HG03135 (cell line): ENCODE results near the gene TLCD3A.
"Not testable (repeated sequence)": the region's sequence is repeated elsewhere in the genome, so short reads cannot be mapped to it uniquely, and the experiment has no call there.

ENCODE experiments used
- ATAC-seq: cut with Tn5 transposase; IDR thresholded peaks from one replicate; pipeline ENCODE4 v1.9.1; 2021; ENCODE audit warnings: mild to moderate bottlenecking, moderate library complexity; ENCODE audit not compliant: unreplicated experiment

The TLCD3A gene

DNA sequence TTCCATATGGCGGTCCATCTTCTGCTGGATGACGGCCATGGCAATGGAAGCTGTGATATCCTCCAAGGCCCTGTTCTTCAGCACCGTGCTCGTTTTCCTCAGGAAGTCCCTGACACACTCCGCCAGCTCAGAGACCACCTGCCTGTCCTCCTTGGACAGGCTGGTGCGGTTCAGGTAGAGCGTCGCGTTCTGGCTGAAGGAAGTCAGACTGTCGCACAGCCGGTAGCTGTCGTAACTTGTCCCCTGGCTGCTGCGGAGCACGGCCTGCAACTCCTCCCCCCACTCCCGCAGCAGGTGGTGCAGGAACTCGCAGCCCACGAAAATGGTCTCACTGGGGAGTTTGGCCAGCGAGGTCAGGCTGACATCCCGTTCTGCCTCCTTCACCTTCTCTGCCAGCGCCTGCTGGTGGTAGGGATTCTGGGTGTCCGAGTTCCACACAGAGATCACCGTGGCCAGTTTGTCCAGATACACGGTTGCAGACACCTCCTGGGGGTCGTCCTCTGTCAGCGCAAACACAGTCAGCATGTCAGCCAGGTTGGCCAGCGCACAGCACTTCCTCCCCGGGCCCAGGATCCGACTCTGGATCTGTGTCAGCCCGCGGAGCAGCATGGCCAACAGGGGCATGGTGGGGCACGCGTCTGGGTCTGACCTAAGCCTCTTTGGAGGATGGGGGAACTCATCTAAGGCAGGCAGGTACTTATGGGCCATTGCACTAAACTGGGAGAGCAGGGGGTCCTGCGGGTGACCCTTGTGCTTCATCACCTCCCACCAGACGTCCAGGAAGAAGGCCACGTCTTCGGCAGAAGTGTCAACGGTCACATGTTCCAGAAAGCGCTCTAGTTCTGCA, 14.6 kb downstream of the TLCD3A start:
- no peak for ATAC-seq

DNA sequence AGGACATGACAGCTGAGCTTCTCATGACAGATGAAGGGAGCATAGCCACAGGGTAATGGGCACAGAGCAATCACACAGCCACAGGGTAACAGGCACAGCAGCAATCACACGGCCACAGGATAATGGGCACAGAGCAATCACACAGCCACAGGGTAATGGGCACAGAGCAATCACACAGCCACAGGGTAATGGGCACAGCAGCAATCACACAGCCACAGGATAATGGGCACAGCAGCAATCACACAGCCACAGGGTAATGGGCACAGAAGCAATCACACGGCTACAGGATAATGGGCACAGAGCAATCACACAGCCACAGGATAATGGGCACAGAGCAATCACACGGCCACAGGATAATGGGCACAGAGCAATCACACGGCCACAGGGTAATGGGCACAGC, 16.2 kb downstream of the TLCD3A start:
- ATAC-seq, result not testable (repeated sequence)

DNA sequence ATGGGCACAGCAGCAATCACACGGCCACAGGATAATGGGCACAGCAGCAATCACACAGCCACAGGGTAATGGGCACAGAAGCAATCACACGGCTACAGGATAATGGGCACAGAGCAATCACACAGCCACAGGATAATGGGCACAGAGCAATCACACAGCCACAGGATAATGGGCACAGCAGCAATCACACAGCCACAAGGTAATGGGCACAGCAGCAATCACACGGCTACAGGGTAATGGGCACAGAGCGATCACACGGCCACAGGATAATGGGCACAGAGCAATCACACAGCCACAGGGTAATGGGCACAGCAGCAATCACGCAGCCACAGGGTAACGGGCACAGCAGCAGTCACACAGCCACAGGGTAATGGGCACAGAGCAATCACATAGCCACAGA, 17.0 kb downstream of the TLCD3A start:
- ATAC-seq, result not testable (repeated sequence)

DNA sequence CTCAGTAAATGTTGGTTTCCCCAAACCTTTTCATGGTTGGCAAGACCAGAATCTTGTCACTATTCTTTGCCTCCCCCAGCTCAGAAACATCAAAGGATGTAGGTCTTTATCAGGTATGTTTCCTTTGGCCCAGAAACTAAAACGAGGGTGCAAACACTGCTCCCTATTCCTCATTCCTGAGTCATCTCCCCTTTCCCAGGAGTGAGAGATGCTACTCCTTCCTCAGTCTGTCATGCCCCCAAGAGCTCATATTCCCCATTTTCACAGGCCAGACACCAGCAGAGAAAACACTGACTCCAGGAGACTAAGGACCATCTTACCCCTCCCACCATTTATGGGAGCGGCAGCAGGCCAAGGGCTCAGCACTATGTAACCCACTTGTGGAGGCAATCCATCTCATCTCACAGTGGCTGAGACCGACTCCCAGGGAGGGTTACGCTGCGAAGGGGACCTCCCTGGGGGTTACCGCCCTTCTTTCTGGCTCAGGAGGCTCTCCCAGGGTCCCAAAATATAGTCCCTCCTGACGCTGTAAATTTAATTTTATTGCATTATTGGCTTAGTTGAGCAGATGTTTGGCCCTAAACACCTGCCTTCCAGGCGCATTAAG, 18.1 kb downstream of the TLCD3A start:
- ATAC-seq, result no peak

DNA sequence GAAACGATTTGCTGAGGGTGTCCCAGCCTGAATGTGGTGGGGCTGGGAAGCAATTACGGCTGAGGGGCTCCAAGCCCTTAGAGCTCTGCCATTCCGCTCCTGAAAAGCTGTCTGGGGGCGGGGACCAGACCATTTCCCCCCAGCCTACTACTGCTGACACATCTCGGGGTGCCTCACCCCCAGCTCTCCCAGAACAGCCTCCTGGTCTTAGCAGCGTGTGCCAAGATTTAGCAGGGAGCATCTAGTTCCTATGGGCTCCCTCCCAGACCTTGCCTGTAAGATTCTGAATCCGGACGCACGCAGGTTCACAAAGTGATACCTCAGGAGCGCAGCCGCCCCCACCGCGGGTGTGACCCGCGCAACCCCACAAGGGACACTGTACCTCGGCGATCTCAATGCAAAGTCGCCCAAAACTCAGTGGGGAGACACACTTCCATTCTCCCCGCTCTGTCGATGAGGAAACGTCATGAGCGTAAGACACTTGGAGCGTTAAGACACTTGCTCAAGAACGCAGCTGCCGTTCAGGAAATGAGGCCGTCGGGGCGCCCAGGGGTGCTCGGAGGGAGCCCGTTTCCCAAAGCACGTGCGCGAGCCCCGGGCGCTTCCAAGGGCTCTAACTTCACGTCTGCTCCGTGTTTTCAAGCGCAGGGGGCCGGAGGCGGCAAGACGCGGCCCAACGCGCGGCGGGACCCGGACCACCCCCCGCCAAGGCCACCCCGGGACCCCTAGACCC, 19.0 kb downstream of the TLCD3A start:
- peak; percentile 41 for ATAC-seq

DNA sequence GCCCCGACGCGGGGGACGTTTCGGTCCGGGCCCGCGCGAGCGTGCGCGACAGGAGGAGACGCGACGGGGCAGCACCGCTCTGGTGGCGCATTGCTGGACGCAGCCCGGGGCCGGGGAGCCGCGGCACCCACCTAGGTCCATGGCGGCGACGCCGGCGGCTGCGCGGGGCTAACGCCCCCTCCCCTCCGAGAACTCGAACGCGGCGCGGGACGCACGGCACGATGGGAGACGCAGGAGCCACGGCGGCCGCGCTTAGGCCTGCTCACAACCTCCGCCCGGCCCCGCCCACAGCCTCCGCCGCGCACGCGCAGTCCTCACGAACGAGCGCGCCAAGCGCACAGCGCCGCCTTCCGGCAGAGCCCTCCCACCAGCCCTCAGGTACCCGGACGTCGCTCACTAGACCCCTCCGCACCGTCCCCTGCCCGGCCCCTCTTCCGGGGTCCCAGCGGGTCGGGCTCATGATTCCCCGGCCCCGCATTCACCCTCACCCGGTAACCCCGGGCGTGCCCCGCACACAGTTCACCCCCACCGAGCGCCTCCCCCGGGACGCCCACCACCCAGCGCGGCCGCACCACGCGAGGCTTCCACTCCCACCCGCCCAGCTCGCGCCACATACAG, 19.7 kb downstream of the TLCD3A start, which contains the start of gene GEMIN4:
Gene GEMIN4 (minus strand): TSS at position 263 of the 618 bp plus-strand sequence. CDS start 122 bp downstream, at position 141.
- peak; percentile 79 for ATAC-seq

DNA sequence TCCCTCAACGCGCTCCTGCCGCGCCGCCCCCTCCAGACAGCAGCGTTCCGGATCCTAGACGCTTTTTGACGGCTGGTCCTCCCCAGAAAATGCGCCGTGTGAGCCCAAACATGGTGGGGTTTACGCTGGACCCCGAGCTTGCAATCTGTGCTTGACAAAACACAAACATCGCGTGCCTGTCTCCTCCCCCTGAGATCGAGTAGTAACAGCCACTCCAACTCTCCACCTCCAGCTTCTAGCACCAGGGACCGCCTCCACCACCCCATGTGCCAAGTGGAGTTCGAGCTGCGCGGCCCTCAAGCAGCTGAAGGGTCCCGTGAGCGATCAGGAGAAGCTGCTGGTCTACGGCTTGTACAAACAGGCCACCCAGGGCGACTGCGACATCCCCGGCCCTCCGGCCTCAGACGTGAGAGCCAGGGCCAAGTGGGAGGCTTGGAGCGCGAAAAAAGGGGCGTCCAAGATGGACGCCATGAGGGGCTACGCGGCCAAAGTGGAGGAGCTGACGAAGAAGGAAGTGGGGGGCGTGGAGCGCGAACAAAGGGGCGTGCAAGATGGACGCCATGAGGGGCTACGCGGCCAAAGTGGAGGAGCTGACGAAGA, 20.3 kb downstream of the TLCD3A start:
- peak; percentile 4 for ATAC-seq

DNA sequence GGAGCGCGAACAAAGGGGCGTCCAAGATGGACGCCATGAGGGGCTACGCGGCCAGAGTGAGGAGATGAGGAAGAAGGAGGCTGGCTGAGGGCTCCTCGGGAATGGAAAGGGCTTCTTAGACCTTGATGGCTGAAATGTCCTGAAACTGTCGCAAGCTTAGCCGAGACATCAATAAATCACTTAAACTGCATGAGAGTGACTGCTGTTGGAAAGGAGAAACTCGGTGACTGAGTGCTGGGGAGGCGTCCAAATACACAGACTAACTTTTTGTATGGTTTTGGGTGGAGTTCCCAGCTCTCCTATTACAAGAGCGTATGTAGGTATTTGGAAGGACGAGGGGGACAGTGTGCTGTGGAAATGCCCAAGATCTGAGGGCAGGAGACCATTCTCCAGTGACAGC, 21.0 kb downstream of the TLCD3A start:
- ATAC-seq, result no peak

DNA sequence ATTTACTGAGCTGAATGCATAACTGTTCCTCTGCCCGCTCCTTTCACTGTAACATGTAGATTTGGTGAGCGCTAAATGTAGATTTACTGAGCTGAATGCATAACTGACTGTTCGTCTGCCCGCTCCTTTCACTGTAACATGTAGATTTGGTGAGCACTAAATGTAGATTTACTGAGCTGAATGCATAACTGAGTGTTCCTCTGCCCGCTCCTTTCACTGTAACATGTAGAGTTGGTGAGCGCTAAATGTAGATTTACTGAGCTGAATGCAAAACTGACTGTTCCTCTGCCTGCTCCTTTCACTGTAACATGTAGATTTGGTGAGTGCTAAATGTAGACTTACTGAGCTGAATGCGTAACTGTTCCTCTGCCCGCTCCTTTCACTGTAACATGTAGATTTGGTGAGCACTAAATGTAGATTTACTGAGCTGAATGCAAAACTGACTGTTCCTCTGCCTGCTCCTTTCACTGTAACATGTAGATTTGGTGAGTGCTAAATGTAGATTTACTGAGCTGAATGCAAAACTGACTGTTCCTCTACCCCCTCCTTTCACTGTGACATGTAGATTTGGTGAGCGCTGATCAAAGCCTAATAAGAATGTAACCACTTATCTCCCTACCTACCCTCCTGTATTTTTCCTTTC, 23.0 kb downstream of the TLCD3A start:
- not testable (repeated sequence) for ATAC-seq

DNA sequence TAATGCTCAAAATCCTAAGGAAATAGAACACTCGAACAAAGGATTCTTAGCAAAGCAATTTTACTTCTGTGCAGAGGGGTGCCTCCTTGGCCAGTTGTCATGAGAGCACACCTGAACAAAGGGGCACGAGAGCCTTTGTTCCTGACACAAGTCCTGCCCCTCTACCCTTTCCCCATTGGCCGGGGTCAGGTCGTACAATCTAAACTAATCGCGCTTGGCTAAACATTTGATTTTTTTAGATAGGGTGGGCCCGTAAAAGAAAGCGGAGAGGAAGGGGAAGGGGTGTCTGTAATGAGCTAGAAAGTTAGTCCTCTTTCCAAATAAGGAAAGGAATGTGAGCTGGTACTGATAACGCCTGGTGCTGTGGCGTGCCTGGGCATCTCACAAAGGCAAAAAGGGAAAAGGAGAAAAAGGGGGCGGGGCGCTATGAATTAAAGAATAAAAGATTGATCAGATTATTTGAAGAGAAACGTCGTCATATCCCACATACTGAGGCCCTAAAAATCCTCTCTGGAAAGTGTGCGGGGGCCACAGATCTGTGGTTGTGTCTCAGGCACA, 23.7 kb downstream of the TLCD3A start:
- ATAC-seq, result not testable (repeated sequence)

DNA sequence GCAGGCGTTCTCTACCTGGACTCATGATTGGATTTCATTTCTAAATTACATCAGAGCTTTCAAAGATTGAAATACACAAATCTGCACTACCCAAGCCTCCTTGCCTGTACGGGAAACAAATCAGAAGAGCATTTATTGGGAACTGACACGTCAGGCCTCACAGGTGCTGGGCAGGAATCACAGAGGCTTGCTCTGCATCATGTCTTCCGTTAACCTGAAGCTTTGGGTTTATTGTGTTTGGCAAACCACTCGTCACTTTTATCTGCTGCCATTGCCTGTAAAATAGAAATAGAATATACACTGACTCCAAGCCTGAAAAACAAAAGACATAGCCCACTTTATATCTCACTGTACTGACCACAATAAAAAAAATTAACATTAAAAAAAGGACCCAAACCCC, 27.6 kb downstream of the TLCD3A start:
- no peak for ATAC-seq

DNA sequence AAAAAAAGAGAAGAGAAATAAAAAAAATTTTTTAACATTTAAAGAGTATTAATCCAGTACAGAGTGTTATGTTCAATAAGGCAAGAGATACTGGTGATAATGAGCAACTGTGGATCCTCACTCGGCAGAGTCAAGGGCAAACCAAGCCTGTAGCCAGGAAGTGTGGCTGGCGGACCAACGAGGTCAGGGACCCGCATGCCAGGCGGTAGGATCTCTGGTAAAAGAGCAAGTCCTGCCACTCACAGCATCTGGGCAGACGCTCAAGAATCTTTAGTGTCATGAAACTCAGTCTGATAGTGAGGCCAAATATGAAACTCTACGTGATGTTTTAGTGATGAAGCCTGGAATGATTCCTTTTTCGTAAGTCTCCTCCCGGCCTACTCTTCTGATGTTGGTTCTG, 28.0 kb downstream of the TLCD3A start:
- no peak for ATAC-seq

DNA sequence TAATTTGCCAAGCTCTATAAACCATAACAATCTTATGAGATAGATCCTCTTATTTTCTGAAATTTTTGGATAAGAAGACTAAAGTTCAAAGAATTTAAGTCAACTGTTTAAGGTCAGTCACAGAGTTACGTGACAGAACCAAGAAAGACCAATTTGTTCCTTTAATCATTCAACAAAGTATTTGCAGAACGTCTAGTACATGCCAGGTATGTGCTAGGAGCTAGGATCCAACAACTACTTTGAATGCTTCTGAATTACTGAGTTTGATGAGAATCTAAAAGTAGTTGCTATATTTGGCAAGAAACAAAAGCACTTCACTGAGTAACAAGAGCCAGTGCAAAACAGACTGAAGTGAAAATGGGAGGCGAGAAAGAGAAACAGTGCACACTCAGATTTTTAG, 34.7 kb downstream of the TLCD3A start:
- no peak for ATAC-seq

DNA sequence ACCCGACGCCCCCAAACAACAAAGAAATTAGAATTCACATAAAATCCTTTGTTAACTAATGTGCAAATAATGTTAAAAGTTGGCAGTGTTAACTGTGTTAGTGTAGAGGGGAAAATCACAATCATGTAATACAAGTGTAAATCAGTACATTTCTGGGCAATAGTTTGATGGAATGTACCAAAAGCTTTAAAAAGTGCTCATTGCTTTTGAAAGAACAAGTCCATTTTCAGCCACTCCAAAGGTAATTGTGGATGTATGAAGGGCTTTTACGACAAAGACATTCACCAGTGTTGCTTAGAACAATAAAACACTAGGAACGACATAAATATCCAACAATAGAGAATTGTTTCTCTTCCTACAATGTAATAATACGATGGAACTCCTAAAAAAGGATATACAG, 40.6 kb downstream of the TLCD3A start:
- no peak for ATAC-seq

DNA sequence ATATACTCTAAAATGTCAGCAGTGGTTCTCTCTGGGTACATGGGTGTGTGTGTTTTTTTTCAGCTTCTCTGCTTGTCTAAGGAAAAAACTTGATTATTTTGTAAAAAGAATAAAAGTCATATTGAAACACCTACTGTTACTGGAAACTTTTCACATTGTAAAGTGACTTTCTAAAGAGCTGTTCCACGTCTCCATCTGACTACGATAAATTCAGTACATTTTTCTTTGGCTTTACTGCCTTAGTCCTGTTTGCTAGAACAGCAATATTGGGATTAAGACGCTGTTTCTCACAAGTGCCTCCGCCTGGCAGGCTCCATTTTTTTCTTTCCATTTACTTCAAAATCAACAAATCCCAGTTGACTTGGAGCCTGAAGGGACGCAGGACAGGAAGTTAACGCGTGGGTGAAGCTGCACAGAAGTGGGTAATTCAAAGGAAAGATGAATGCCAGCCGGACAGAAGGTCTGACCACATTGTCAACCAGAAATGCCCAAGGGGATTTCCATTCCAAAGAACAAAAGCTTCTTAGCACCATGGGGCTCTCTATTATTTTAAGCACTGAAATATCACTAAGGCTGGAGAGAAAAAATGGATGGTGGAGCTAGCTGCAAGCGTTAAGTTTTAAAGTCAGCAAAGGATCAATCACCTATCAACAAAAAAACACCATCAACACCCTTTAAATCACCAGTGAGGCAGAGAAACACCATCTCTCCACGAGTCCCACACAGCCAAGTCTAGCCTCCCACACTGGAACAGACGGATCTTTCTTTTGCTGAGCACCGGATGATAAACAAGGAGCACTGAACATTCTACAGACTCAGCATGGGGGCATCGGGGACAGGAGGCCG, 41.3 kb downstream of the TLCD3A start:
- ATAC-seq, result no peak

DNA sequence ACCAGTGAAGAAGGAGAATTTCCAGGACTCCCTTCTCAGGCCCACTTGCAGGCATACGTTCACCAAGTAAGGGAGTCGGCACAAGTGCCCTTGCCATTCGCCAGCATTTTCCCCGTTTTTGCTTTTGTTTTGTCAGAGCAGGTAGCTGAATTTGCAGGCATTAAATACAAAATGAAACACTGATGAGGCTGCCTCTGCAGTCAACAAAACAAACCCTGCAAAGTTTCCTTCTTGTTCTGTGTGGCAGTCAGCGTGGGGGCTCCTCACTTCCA, 41.9 kb downstream of the TLCD3A start:
- no peak for ATAC-seq

DNA sequence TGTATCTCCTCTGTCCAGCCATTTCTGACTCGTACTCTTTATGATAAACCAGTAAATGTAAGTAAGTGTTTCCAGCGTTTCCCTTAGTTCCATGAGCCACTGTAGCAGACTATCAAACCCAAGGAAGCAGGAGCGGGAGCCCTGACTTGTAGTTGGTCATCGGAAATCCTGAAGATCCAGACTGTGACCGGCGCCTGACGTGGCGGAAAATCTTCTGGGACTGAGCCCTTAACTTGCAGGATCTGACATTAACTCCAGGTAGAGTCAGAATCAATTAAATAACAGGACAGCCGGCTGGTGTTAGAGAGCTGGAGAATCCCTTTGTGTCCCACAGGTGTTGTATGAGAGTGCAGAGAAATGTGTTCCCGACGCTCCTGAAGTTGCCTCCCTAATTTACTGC, 45.7 kb downstream of the TLCD3A start:
- ATAC-seq, result no peak

DNA sequence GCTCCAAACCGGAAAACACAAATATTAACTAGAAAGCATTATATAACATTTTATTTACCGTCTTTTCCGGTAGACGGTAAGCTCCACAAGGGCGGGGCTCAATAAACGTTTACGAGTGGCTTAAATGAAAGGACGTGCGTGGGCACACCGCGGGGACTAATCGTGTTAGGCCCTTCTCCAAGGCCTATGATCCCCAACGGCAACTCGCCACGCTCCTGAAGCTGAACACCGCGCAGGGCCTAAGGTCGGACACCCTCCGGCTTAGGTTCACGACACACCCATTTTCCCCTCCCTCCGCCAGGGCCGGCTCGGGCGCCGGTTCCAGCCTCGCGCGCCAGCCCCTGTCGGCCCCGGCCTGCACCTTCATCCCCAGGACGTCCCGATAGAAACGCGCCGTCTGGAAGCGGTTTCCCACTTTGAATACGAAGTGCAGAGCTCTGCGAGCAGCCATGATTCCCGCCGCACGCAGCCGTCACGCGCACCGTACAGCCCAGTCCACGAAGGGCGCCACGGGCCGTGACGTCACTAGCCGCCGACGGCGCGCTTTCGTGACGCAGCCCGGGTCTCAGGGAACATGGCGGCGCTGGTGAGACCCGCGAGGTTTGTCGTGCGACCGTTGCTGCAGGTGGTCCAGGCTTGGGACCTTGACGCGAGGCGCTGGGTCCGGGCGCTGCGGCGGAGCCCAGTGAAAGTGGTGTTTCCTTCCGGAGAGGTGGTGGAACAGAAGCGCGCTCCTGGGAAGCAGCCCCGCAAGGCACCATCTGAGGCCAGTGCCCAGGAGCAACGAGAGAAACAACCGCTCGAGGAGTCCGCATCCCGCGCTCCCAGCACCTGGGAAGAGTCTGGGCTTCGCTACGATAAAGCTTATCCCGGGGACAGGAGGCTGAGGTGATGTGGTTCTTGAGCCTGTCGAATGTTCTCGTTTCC, 49.7 kb downstream of the TLCD3A start, which contains the start of the genes GLOD4 and MRM3:
Gene GLOD4 (minus strand): TSS at position 476 of the 927 bp plus-strand sequence. CDS start 25 bp downstream, at position 451.
Gene MRM3 (plus strand): TSS at position 549 of the 927 bp plus-strand sequence. CDS start 26 bp downstream, at position 575.
- ATAC-seq, result peak; percentile 88
